Right atrium auricular region (tissue), 2 donors: Measurements from ENCODE around the gene ANKRD60. TPM values are rescaled to one million over a fixed set of nuclear protein-coding genes. Genes with fewer than 3 reads are reported as not detected.
A peak's percentile ranks its signal among the peaks of the same experiment; 100 is the strongest.

ENCODE experiments used
- DNase-seq: peaks from one replicate; pipeline ENCODE4 v3.0.0-alpha.2; 2019; ENCODE audit warnings: low spot score
- H3K27ac ChIP-seq, 2 donors: fragments of 200-600 bp; sonication (generic); 1 replicate in 1 of 2; 2 replicates in 1 of 2; pipeline ENCODE4 v1.5.1; 2016 to 2019
- H3K27me3 ChIP-seq, 2 donors: fragments of 200-600 bp; sonication (generic); one replicate each; pipeline versions ENCODE4 v1.5.1 to v1.6.0; 2017 to 2019
- H3K36me3 ChIP-seq: fragments of 200-600 bp; sonication (generic); one replicate; pipeline ENCODE4 v1.5.1; 2016
- H3K4me1 ChIP-seq, 2 donors: fragments of 200-600 bp; sonication (generic); one replicate each; pipeline versions ENCODE4 v1.5.1 to v1.6.0; 2017 to 2019
- H3K4me3 ChIP-seq, 2 donors: fragments of 200-600 bp; sonication (generic); 1 replicate in 1 of 2; 2 replicates in 1 of 2; pipeline ENCODE4 v1.5.1; 2017 to 2019; ENCODE audit warnings: mild to moderate bottlenecking in 1 of 2, moderate library complexity in 1 of 2
- H3K9me3 ChIP-seq, 2 donors: fragments of 200-600 bp; sonication (generic); one replicate each; pipeline ENCODE4 v1.5.1; 2019
- CTCF ChIP-seq, 2 donors: fragments of 200-600 bp; sonication (generic); IDR thresholded peaks; one replicate each; pipeline ENCODE4 v1.5.1; 2019; ENCODE audit warnings: antibody characterized with exemption in 2 of 2
- total RNA-seq, 2 donors: library from RNA; depleted of rRNA; stranded (reverse); fragments of >200 nt; gene quantifications; one replicate each; pipeline ENCODE4 v1.1.0, GENCODE V29; 2016

Gene ANKRD60
- total RNA-seq, 2 donors from 2014 or later, result not detected

- Histone ChIP-seq H3K4me3 (no peak overlapping the region), H3K27me3 (no peaks in the 10 kb centered on the region), H3K4me1 (no peaks in the 10 kb centered on the region), H3K36me3 (peaks cover 28% of the 10 kb centered on the region), H3K9me3 (no peaks in the 10 kb centered on the region), H3K27ac (no peak overlapping the region)
- DNase-seq, result no peak
- no peak for TF ChIP-seq CTCF (IDR thresholded peaks at IDR 0.05)
These were observed 23.0 kb upstream of the ANKRD60 start for GRCh38 chr20:58251348-58251978.

- Histone ChIP-seq H3K27me3 (no peaks in the 10 kb centered on the region), H3K27ac (no peak overlapping the region), H3K36me3 (peaks cover 60% of the 10 kb centered on the region), H3K9me3 (no peaks in the 10 kb centered on the region), H3K4me3 (no peak overlapping the region), H3K4me1 (no peaks in the 10 kb centered on the region)
- peak in 1 of 2 donors; percentile 44 for TF ChIP-seq CTCF (IDR thresholded peaks at IDR 0.05)
- DNase-seq, result no peak
These were observed 17.9 kb upstream of the ANKRD60 start for GRCh38 chr20:58246346-58246745.

GRCh38 chr20:58245931-58246330 lies 17.5 kb upstream of the ANKRD60 start:
- no peak for DNase-seq
- Histone ChIP-seq H3K4me1 (no peaks in the 10 kb centered on the region), H3K27me3 (no peaks in the 10 kb centered on the region), H3K27ac (no peak overlapping the region), H3K36me3 (peaks cover 56% of the 10 kb centered on the region), H3K9me3 (no peaks in the 10 kb centered on the region), H3K4me3 (no peak overlapping the region)
- no peak for TF ChIP-seq CTCF (IDR thresholded peaks at IDR 0.05)

- no peak for TF ChIP-seq CTCF (IDR thresholded peaks at IDR 0.05)
- no peak for DNase-seq
- H3K36me3 ChIP-seq, result peaks cover 53% of the 10 kb centered on the region
- no peak overlapping the region for H3K27ac ChIP-seq
- H3K9me3 ChIP-seq, result no peaks in the 10 kb centered on the region
- H3K4me3 ChIP-seq, result no peak overlapping the region
- H3K4me1 ChIP-seq, result no peaks in the 10 kb centered on the region
- no peaks in the 10 kb centered on the region for H3K27me3 ChIP-seq
These were observed 16.9 kb upstream of the ANKRD60 start for GRCh38 chr20:58245181-58245891.

- TF ChIP-seq CTCF (IDR thresholded peaks at IDR 0.05), result no peak
- H3K27me3 ChIP-seq, result no peaks in the 10 kb centered on the region
These were observed 16.1 kb upstream of the ANKRD60 start for GRCh38 chr20:58244517-58245030.

More at GRCh38 chr20:58244517-58245030, 16.1 kb upstream of the ANKRD60 start:
- Histone ChIP-seq H3K4me1 (no peaks in the 10 kb centered on the region), H3K4me3 (no peak overlapping the region), H3K27ac (no peak overlapping the region), H3K36me3 (peaks cover 45% of the 10 kb centered on the region), H3K9me3 (no peaks in the 10 kb centered on the region)
- DNase-seq, result no peak
